ENCODE data around the gene CEP104. TPM values are rescaled to one million over a fixed set of nuclear protein-coding genes. Genes with fewer than 3 reads are reported as not detected.
A peak's percentile ranks its signal among the peaks of the same experiment; 100 is the strongest.

CEP104 gene
- polyA plus RNA-seq, 2 of the 4 experiments (the other 2 are of a cell fraction), result 14.5 to 28.8 TPM

DNA sequence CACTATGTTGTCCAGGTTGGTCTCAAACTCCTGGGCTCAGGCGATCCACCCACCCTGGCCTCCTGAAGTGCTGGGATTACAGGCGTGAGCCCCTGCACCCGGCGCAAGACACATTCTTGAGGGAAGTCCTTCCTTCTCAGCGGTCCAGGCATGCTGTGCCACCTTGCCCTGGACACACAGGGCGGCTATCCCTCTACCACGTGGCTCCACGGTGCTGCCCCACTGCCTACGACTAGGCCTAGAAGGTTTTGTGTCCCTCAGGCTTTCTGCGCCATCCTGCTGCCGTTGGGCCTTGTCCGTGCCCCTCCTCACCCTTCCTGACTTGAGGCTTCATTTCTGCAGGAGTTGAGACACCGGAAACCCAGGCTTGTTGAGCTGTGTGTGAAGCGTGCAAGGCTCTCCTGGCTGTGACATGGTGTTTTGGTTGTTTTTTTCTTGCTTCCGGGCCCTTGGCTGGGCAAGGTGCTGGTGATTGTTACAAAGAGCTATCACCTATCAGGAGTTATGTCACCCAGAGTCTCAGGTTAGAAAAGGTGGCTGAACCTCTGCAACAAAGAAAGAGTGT lies 29.2 kb upstream of the CEP104 start:
- no peak for DNase-seq (ENCODE audit: low read depth in 1 of 2, low spot score in 1 of 2)

DNA sequence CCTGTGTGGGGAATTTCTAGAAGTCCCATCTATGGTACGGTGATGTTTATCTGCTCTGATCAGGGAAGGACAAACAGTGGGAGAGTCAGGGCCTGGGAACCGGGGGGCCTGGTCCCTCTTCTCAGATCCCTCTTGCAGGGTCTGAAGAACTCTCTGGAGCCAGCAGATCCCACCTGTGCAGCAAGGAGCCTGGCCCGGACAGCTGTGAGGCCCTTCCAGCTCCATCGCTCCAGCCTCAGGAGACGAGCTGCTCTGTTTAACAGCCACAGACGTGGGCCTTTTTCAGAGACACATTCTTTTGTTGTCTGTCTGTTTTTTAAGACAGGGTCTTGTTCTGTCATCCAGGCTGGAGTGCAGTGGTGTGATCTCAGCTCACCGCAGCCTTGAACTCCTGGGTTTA lies 28.6 kb upstream of the CEP104 start:
- no peak for TF ChIP-seq CBX2 (IDR thresholded peaks at IDR 0.05; ENCODE audit: borderline replicate concordance, low read depth)
- TF ChIP-seq SREBF2 (IDR thresholded peaks at IDR 0.05), result no peak
- CTCF ChIA-PET, result interaction anchor here (0.6 kb wide), 1 partner anchor 1968 kb away, joined by 3 read pairs; no protein-coding TSS in a partner anchor
- no peak for FAIRE-seq
- Histone ChIP-seq H3K9me3 (no peaks in the 10 kb centered on the region), H3K4me1 (no peaks in the 10 kb centered on the region), H3K27ac (no peak overlapping the region), H3K4me3 (no peak overlapping the region), H3K4me2 (no peak overlapping the region)
- POLR2A ChIA-PET, result no interaction called here
- 0 out of 6 replicates have a peak, but pooled peaks of 1 of the 2 experiments have one; percentile 24 for ATAC-seq
- WGBS (ENCODE audit: missing lambda C conversion rate), result 93% methylated on average over 7 of the region's 7 CpGs
- DNase-seq (ENCODE audit: low read depth in 1 of 2, low spot score in 1 of 2), result no peak

More for the DNA sequence above, 29.2 kb upstream of the CEP104 start:
- whole genome bisulfite sequencing (ENCODE audit: missing lambda C conversion rate), result 92% methylated on average over 13 of the region's 15 CpGs
- H3K4me3 ChIP-seq, result no peak overlapping the region
- ChIA-PET POLR2A (no interaction called here), CTCF (interaction anchor here (0.6 kb wide), 1 partner anchor 1968 kb away, joined by 3 read pairs; no protein-coding TSS in a partner anchor)
- no peak for TF ChIP-seq CEBPB (IDR thresholded peaks at IDR 0.05)
- TF ChIP-seq, protein P1, sequence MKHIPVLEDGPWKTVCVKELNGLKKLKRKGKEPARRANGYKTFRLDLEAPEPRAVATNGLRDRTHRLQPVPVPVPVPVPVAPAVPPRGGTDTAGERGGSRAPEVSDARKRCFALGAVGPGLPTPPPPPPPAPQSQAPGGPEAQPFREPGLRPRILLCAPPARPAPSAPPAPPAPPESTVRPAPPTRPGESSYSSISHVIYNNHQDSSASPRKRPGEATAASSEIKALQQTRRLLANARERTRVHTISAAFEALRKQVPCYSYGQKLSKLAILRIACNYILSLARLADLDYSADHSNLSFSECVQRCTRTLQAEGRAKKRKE (CRISPR knock-in tag; IDR thresholded peaks at IDR 0.05; ENCODE audit: low read depth), result no peak
- no peak for TF ChIP-seq RAD21 (conservative IDR thresholded peaks at IDR 0.05 in 1 of 2, IDR thresholded peaks at IDR 0.05 in 1 of 2)
- no peak for TF ChIP-seq SREBF2 (IDR thresholded peaks at IDR 0.05)
- no peak for TF ChIP-seq RARB (CRISPR knock-in tag; IDR thresholded peaks at IDR 0.05)
- TF ChIP-seq EP300 (IDR thresholded peaks at IDR 0.05), result no peak
- no peak for TF ChIP-seq NR3C1 (IDR thresholded peaks at IDR 0.05)
- ATAC-seq (no peak), FAIRE-seq (no peak)
- no peaks in the 10 kb centered on the region for H3K9me3 ChIP-seq
- H3K27ac ChIP-seq, result no peak overlapping the region
- H3K4me1 ChIP-seq, result no peaks in the 10 kb centered on the region
- H3K4me2 ChIP-seq, result no peak overlapping the region

DNA sequence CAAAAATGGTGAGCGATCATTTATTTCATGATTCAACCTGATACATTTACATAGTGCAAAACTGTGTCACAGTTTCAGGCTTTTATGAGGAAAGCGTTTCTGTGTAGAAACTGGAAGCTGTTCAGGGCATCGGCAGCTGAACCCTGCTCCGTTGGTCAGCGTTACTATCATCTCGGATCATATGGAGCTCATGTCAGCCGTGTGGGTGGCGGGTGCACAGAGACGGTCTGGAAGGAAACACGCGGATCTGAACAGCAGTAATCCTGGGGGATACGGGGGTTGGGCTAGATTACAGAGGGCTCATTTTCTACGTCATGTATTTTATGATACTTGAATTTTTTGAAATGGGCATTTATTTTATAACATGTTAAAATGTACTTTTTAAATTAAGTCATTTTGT lies 28.0 kb upstream of the CEP104 start:
- Histone ChIP-seq H3K9me3 (no peaks in the 10 kb centered on the region; the same call in 2 of the 3 replicates), H3K27ac (no peak overlapping the region), H3K4me2 (no peak overlapping the region), H3K4me1 (no peaks in the 10 kb centered on the region), H3K4me3 (no peak overlapping the region)
- ATAC-seq (no peak), FAIRE-seq (no peak), DNase-seq (ENCODE audit: low read depth in 1 of 2, low spot score in 1 of 2) (no peak)
- TF ChIP-seq RNF2 (IDR thresholded peaks at IDR 0.05; ENCODE audit: borderline replicate concordance, low read depth) (no peak), CHD2 (IDR thresholded peaks at IDR 0.05; ENCODE audit: low read length, partially characterized antibody) (no peak), NR3C1 (IDR thresholded peaks at IDR 0.05) (no peak), MYC (IDR thresholded peaks at IDR 0.05; ENCODE audit: borderline replicate concordance, low read length) (no peak), EHMT2 (IDR thresholded peaks at IDR 0.05; ENCODE audit: low read depth) (no peak), PHF8 (IDR thresholded peaks at IDR 0.05; ENCODE audit: borderline replicate concordance, low read depth) (no peak), KDM5A (IDR thresholded peaks at IDR 0.05) (no peak), FOSB (CRISPR knock-in tag; IDR thresholded peaks at IDR 0.05) (no peak), ESRRA (IDR thresholded peaks at IDR 0.05; ENCODE audit: borderline replicate concordance, low read length) (no peak), JUNB (IDR thresholded peaks at IDR 0.05) (no peak)
- TF ChIP-seq, protein P2, sequence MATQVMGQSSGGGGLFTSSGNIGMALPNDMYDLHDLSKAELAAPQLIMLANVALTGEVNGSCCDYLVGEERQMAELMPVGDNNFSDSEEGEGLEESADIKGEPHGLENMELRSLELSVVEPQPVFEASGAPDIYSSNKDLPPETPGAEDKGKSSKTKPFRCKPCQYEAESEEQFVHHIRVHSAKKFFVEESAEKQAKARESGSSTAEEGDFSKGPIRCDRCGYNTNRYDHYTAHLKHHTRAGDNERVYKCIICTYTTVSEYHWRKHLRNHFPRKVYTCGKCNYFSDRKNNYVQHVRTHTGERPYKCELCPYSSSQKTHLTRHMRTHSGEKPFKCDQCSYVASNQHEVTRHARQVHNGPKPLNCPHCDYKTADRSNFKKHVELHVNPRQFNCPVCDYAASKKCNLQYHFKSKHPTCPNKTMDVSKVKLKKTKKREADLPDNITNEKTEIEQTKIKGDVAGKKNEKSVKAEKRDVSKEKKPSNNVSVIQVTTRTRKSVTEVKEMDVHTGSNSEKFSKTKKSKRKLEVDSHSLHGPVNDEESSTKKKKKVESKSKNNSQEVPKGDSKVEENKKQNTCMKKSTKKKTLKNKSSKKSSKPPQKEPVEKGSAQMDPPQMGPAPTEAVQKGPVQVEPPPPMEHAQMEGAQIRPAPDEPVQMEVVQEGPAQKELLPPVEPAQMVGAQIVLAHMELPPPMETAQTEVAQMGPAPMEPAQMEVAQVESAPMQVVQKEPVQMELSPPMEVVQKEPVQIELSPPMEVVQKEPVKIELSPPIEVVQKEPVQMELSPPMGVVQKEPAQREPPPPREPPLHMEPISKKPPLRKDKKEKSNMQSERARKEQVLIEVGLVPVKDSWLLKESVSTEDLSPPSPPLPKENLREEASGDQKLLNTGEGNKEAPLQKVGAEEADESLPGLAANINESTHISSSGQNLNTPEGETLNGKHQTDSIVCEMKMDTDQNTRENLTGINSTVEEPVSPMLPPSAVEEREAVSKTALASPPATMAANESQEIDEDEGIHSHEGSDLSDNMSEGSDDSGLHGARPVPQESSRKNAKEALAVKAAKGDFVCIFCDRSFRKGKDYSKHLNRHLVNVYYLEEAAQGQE (IDR thresholded peaks at IDR 0.05), result no peak
- TF ChIP-seq, protein P3, sequence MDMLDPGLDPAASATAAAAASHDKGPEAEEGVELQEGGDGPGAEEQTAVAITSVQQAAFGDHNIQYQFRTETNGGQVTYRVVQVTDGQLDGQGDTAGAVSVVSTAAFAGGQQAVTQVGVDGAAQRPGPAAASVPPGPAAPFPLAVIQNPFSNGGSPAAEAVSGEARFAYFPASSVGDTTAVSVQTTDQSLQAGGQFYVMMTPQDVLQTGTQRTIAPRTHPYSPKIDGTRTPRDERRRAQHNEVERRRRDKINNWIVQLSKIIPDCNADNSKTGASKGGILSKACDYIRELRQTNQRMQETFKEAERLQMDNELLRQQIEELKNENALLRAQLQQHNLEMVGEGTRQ (IDR thresholded peaks at IDR 0.05), result no peak
- TF ChIP-seq, protein P4, sequence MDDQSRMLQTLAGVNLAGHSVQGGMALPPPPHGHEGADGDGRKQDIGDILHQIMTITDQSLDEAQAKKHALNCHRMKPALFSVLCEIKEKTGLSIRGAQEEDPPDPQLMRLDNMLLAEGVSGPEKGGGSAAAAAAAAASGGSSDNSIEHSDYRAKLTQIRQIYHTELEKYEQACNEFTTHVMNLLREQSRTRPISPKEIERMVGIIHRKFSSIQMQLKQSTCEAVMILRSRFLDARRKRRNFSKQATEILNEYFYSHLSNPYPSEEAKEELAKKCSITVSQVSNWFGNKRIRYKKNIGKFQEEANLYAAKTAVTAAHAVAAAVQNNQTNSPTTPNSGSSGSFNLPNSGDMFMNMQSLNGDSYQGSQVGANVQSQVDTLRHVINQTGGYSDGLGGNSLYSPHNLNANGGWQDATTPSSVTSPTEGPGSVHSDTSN (IDR thresholded peaks at IDR 0.05), result no peak
- TF ChIP-seq, protein P5, sequence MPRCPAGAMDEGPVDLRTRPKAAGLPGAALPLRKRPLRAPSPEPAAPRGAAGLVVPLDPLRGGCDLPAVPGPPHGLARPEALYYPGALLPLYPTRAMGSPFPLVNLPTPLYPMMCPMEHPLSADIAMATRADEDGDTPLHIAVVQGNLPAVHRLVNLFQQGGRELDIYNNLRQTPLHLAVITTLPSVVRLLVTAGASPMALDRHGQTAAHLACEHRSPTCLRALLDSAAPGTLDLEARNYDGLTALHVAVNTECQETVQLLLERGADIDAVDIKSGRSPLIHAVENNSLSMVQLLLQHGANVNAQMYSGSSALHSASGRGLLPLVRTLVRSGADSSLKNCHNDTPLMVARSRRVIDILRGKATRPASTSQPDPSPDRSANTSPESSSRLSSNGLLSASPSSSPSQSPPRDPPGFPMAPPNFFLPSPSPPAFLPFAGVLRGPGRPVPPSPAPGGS (IDR thresholded peaks at IDR 0.05), result no peak
- 95% methylated on average over 13 of the region's 13 CpGs for WGBS (ENCODE audit: missing lambda C conversion rate)
- POLR2A ChIA-PET, result no interaction called here
- CTCF ChIA-PET, result no interaction called here
